Osteocyte (in vitro differentiated cells): ENCODE results near the gene HMX1. TPM values are rescaled to one million over a fixed set of nuclear protein-coding genes. Genes with fewer than 3 reads are reported as not detected.

Experiments used
- DNase-seq: peaks from one replicate; pipeline ENCODE4 v3.0.0; 2021; ENCODE audit warnings: mixed read lengths; ENCODE audit not compliant: unreplicated experiment; ENCODE audit errors: extremely low spot score
- H3K27ac Mint-ChIP-seq: one replicate; pipeline ENCODE4 v1.8.0; 2021; ENCODE audit warnings: mild to moderate bottlenecking, mixed read lengths; ENCODE audit not compliant: unreplicated experiment
- H3K27me3 Mint-ChIP-seq: one replicate; pipeline ENCODE4 v1.8.0; 2021; ENCODE audit warnings: mixed read lengths; ENCODE audit not compliant: unreplicated experiment
- H3K36me3 Mint-ChIP-seq: one replicate; pipeline ENCODE4 v1.8.0; 2021; ENCODE audit warnings: mixed read lengths; ENCODE audit not compliant: unreplicated experiment
- H3K4me1 Mint-ChIP-seq: one replicate; pipeline ENCODE4 v1.8.0; 2021; ENCODE audit warnings: mixed read lengths; ENCODE audit not compliant: unreplicated experiment
- H3K4me3 Mint-ChIP-seq: one replicate; pipeline ENCODE4 v1.8.0; 2021; ENCODE audit warnings: mild to moderate bottlenecking, moderate library complexity, mixed read lengths; ENCODE audit not compliant: unreplicated experiment
- H3K9me3 Mint-ChIP-seq: one replicate; pipeline ENCODE4 v1.8.0; 2021; ENCODE audit warnings: mixed read lengths; ENCODE audit not compliant: unreplicated experiment
- CTCF ChIP-seq: fragments of 200-600 bp; sonication (generic); IDR thresholded peaks from 2 replicates; pipeline ENCODE4 v1.5.0; 2021; ENCODE audit warnings: antibody characterized with exemption, mild to moderate bottlenecking, moderate library complexity
- total RNA-seq: library from RNA; stranded (reverse); gene quantifications from 2 replicates; pipeline ENCODE4 v1.2.1, GENCODE V29; 2021

The HMX1 gene
- total RNA-seq, 1 donor from 2014 or later, result 3.5 TPM

- Mint-ChIP-seq H3K36me3 (no peaks in the 10 kb centered on the region), H3K4me3 (no peak overlapping the region), H3K4me1 (no peaks in the 10 kb centered on the region), H3K9me3 (no peaks in the 10 kb centered on the region), H3K27ac (no peak overlapping the region), H3K27me3 (peaks cover 13% of the 10 kb centered on the region)
- TF ChIP-seq CTCF, result no peak
- peak; percentile 44 for DNase-seq
Observed at GRCh38 chr4:8830056-8830455, 41.6 kb downstream of the HMX1 start.

- Mint-ChIP-seq H3K9me3 (no peaks in the 10 kb centered on the region), H3K27me3 (peaks cover 13% of the 10 kb centered on the region), H3K4me1 (no peaks in the 10 kb centered on the region), H3K27ac (no peak overlapping the region), H3K4me3 (no peak overlapping the region), H3K36me3 (no peaks in the 10 kb centered on the region)
- no peak for TF ChIP-seq CTCF
- peak; percentile 42 for DNase-seq
Observed at GRCh38 chr4:8829584-8829983, 42.1 kb downstream of the HMX1 start.

GRCh38 chr4:8828869-8829268, 42.8 kb downstream of the HMX1 start:
- DNase-seq, result peak; percentile 44
- no peaks in the 10 kb centered on the region for H3K36me3 Mint-ChIP-seq
- peaks cover 16% of the 10 kb centered on the region for H3K27me3 Mint-ChIP-seq
- H3K4me3 Mint-ChIP-seq, result no peak overlapping the region
- H3K9me3 Mint-ChIP-seq, result no peaks in the 10 kb centered on the region
- H3K4me1 Mint-ChIP-seq, result no peaks in the 10 kb centered on the region
- H3K27ac Mint-ChIP-seq, result no peak overlapping the region
- no peak for TF ChIP-seq CTCF

- Mint-ChIP-seq H3K27ac (no peak overlapping the region), H3K27me3 (peaks cover 23% of the 10 kb centered on the region), H3K36me3 (no peaks in the 10 kb centered on the region), H3K4me1 (no peaks in the 10 kb centered on the region), H3K4me3 (no peak overlapping the region), H3K9me3 (no peaks in the 10 kb centered on the region)
- DNase-seq, result peak; percentile 72
- no peak for TF ChIP-seq CTCF
Observed at GRCh38 chr4:8821151-8821950, 50.3 kb downstream of the HMX1 start.

- no peak overlapping the region for H3K4me3 Mint-ChIP-seq
- no peaks in the 10 kb centered on the region for H3K36me3 Mint-ChIP-seq
- TF ChIP-seq CTCF, result no peak
- H3K4me1 Mint-ChIP-seq, result no peaks in the 10 kb centered on the region
- peak; percentile 83 for DNase-seq
- peaks cover 18% of the 10 kb centered on the region for H3K27me3 Mint-ChIP-seq
- no peak overlapping the region for H3K27ac Mint-ChIP-seq
- H3K9me3 Mint-ChIP-seq, result no peaks in the 10 kb centered on the region
Observed at GRCh38 chr4:8820178-8821102, 51.2 kb downstream of the HMX1 start.
